H1 (cell line): ENCODE results near the gene VPS37C. TPM values are rescaled to one million over a fixed set of nuclear protein-coding genes. Genes with fewer than 3 reads are reported as not detected.

ENCODE experiments used
- CTCF ChIA-PET: fragments of 300-600 bp; sonication (Branson Sonifier 250); formaldehyde crosslinking; loops from one replicate; lab custom pipeline; 2021; ENCODE audit not compliant: partially characterized antibody; lab: Charles Lee
- POLR2A ChIA-PET: fragments of 300-600 bp; sonication (Branson Sonifier 250); formaldehyde crosslinking; loops from one replicate; lab custom pipeline; 2021; ENCODE audit warnings: inconsistent platforms; ENCODE audit not compliant: partially characterized antibody; lab: Charles Lee
- DNase-seq, 2 experiments: peaks; one replicate each; pipeline versions ENCODE4 v3.0.0 to v3.0.0-alpha.2; 2010 to 2022; ENCODE audit warnings: low spot score in 2 of 2, low read depth in 1 of 2, mixed read lengths in 1 of 2
- FAIRE-seq: peaks from 2 replicates; lab custom pipeline; 2011; peaks lifted over from hg19 to GRCh38; lab: Jason Lieb, UNC
- H2AFZ ChIP-seq: 2 replicates; pipeline ENCODE4 v1.8.1; 2012; ENCODE audit warnings: low read length, inconsistent platforms
- H2AK5ac ChIP-seq: 2 replicates; pipeline ENCODE4 v1.6.1; 2013; ENCODE audit warnings: low read depth, low read length
- H2BK120ac ChIP-seq: replicated peaks from 2 replicates; pipeline ENCODE3; 2013; ENCODE audit warnings: low read depth, low read length, inconsistent platforms
- H2BK12ac ChIP-seq: 2 replicates; pipeline ENCODE4 v1.6.1; 2013; ENCODE audit warnings: low read depth, low read length
- H2BK15ac ChIP-seq: 2 replicates; pipeline ENCODE4 v1.6.1; 2013; ENCODE audit warnings: low read length
- H2BK20ac ChIP-seq: 2 replicates; pipeline ENCODE4 v1.6.1; 2013; ENCODE audit warnings: low read length
- H2BK5ac ChIP-seq: 2 replicates; pipeline ENCODE4 v1.6.1; 2013; ENCODE audit warnings: low read depth, low read length
- H3K14ac ChIP-seq: 2 replicates; pipeline ENCODE4 v1.6.1; 2013; ENCODE audit warnings: inconsistent platforms; ENCODE audit not compliant: insufficient read length
- H3K18ac ChIP-seq: 2 replicates; pipeline ENCODE4 v1.6.1; 2013; ENCODE audit warnings: low read length; ENCODE audit errors: extremely low read depth
- H3K23ac ChIP-seq: 2 replicates; pipeline ENCODE4 v1.6.1; 2013; ENCODE audit warnings: inconsistent platforms; ENCODE audit not compliant: insufficient read length
- H3K23me2 ChIP-seq: 2 replicates; pipeline ENCODE4 v1.6.1; 2013; ENCODE audit warnings: low read depth, low read length
- H3K27ac ChIP-seq: 2 replicates; pipeline ENCODE4 v1.6.1; 2011; ENCODE audit warnings: low read depth, low read length, inconsistent platforms
- H3K27me3 ChIP-seq, 4 experiments: replicated peaks in 1 of 4; 1 replicate in 1 of 4; 2 replicates in 3 of 4; pipeline versions ENCODE4 v1.6.1 to v1.8.1; 2011 to 2013; ENCODE audit warnings: low read length in 3 of 4, mild to moderate bottlenecking in 3 of 4, inconsistent platforms in 2 of 4, mixed read lengths in 2 of 4, moderate library complexity in 1 of 4; ENCODE audit not compliant: control insufficient read depth in 3 of 4, insufficient read depth in 3 of 4; ENCODE audit errors: extremely low read depth in 1 of 4
- H3K36me3 ChIP-seq, 4 experiments: 2 replicates each; pipeline versions ENCODE4 v1.6.1 to v1.8.1; 2011 to 2013; ENCODE audit warnings: mild to moderate bottlenecking in 4 of 4, low read length in 3 of 4, moderate library complexity in 2 of 4, control low read depth in 1 of 4, inconsistent platforms in 1 of 4; ENCODE audit not compliant: insufficient read depth in 4 of 4, control insufficient read depth in 2 of 4
- H3K4ac ChIP-seq: replicated peaks from 2 replicates; pipeline ENCODE3; 2013; ENCODE audit warnings: low read length, low read depth, mixed read lengths, inconsistent platforms; ENCODE audit not compliant: insufficient read length
- H3K4me1 ChIP-seq, 4 experiments: replicated peaks in 1 of 4; 1 replicate in 1 of 4; 2 replicates in 3 of 4; pipeline versions ENCODE4 v1.6.1 to v1.8.1; 2011 to 2013; ENCODE audit warnings: low read length in 3 of 4, inconsistent platforms in 2 of 4, mixed read lengths in 1 of 4; ENCODE audit not compliant: insufficient read depth in 4 of 4, control insufficient read depth in 3 of 4
- H3K4me2 ChIP-seq, 2 experiments: 2 replicates each; pipeline versions ENCODE4 v1.6.1 to v1.8.1; 2011 to 2013; ENCODE audit warnings: low read depth in 2 of 2, low read length in 2 of 2, control low read depth in 1 of 2, inconsistent platforms in 1 of 2, mild to moderate bottlenecking in 1 of 2; ENCODE audit not compliant: insufficient read depth in 1 of 2
- H3K4me3 ChIP-seq, 4 experiments: fragments of 200-600, 300-600 bp in 1 of 4; sonication (generic), shearing (Covaris generic), sonication (Bioruptor Twin) in 1 of 4; 2 replicates each; pipeline versions ENCODE4 v1.5.1 to v1.8.1; 2011 to 2016; ENCODE audit warnings: low read length in 4 of 4, low read depth in 3 of 4, control low read depth in 2 of 4, inconsistent platforms in 2 of 4, mild to moderate bottlenecking in 2 of 4, mixed read lengths in 1 of 4, moderate library complexity in 1 of 4; ENCODE audit not compliant: insufficient read depth in 2 of 4; ENCODE audit errors: extremely low read depth in 1 of 4
- H3K56ac ChIP-seq: replicated peaks from 2 replicates; pipeline ENCODE3; 2013; ENCODE audit warnings: low read depth, mild to moderate bottlenecking, mixed read lengths, low read length, inconsistent platforms; ENCODE audit not compliant: insufficient read length
- H3K79me1 ChIP-seq: 2 replicates; pipeline ENCODE4 v1.6.1; 2013; ENCODE audit warnings: low read depth, low read length, control low read depth
- H3K79me2 ChIP-seq, 2 experiments: 2 replicates each; pipeline versions ENCODE4 v1.6.1 to v1.8.1; 2012 to 2013; ENCODE audit warnings: low read length in 2 of 2, mild to moderate bottlenecking in 2 of 2, inconsistent platforms in 1 of 2; ENCODE audit not compliant: insufficient read depth in 2 of 2, control insufficient read depth in 1 of 2
- H3K9ac ChIP-seq, 4 experiments: replicated peaks in 1 of 4; 1 replicate in 1 of 4; 2 replicates in 3 of 4; pipeline versions ENCODE4 v1.6.1 to v1.8.1; 2011 to 2013; ENCODE audit warnings: low read depth in 3 of 4, low read length in 3 of 4, control low read depth in 2 of 4, mild to moderate bottlenecking in 2 of 4, moderate library complexity in 2 of 4, inconsistent platforms in 1 of 4; ENCODE audit errors: extremely low read depth in 1 of 4
- H3K9me3 ChIP-seq, 2 experiments: 2 replicates each; pipeline versions ENCODE4 v1.6.1 to v1.8.1; 2012 to 2013; ENCODE audit warnings: mild to moderate bottlenecking in 2 of 2, moderate library complexity in 2 of 2, control low read depth in 1 of 2, inconsistent platforms in 1 of 2, low read depth in 1 of 2, low read length in 1 of 2, mixed read lengths in 1 of 2; ENCODE audit not compliant: insufficient read depth in 2 of 2
- H4K20me1 ChIP-seq, 2 experiments: replicated peaks in 1 of 2; 2 replicates each; pipeline versions ENCODE3 to v1.8.1; 2011 to 2013; ENCODE audit warnings: inconsistent platforms in 2 of 2, low read length in 2 of 2, mild to moderate bottlenecking in 1 of 2; ENCODE audit not compliant: insufficient read depth in 2 of 2, control insufficient read depth in 1 of 2
- H4K5ac ChIP-seq: 2 replicates; pipeline ENCODE4 v1.6.1; 2013; ENCODE audit warnings: low read length, low read depth, mixed read lengths, inconsistent platforms; ENCODE audit not compliant: insufficient read length
- H4K8ac ChIP-seq: 2 replicates; pipeline ENCODE4 v1.8.0; 2013; ENCODE audit warnings: mild to moderate bottlenecking, moderate library complexity, low read length, inconsistent platforms; ENCODE audit not compliant: insufficient read depth; ENCODE audit errors: extremely low read depth
- H4K91ac ChIP-seq: replicated peaks from 2 replicates; pipeline ENCODE3; 2013; ENCODE audit warnings: low read length, mixed read lengths, inconsistent platforms; ENCODE audit not compliant: insufficient read length
- ASH2L ChIP-seq: fragments of 200-600, 300-600 bp; sonication (generic); IDR thresholded peaks from one replicate; pipeline ENCODE4 v1.7.1; 2017; ENCODE audit warnings: low read length
- CHD2 ChIP-seq: IDR thresholded peaks from 2 replicates; pipeline ENCODE4 v1.6.1; 2012; ENCODE audit warnings: low read length, improper control_type of control experiment
- CTBP2 ChIP-seq: IDR thresholded peaks from 2 replicates; pipeline ENCODE4 v1.7.0; 2011; ENCODE audit warnings: borderline replicate concordance, mild to moderate bottlenecking, moderate library complexity, mixed read lengths, low read length; ENCODE audit not compliant: insufficient read depth, insufficient read length
- HDAC6 ChIP-seq: IDR thresholded peaks from one replicate; pipeline ENCODE4 v1.7.1; 2012; ENCODE audit warnings: low read depth, mild to moderate bottlenecking, inconsistent platforms, low read length, moderate library complexity
- POLR2AphosphoS5 ChIP-seq: IDR thresholded peaks from 2 replicates; pipeline ENCODE4 v1.6.1; 2011; ENCODE audit warnings: low read depth, low read length
- RBBP5 ChIP-seq: IDR thresholded peaks from 2 replicates; pipeline ENCODE4 v1.7.1; 2012; ENCODE audit warnings: low read depth, mild to moderate bottlenecking, inconsistent platforms, low read length, moderate library complexity, borderline replicate concordance
- RNF2 ChIP-seq: fragments of 200-900, 300-1000 bp; sonication (generic); IDR thresholded peaks from 2 replicates; pipeline ENCODE4 v1.7.1; 2016; ENCODE audit warnings: borderline replicate concordance, low read depth, mild to moderate bottlenecking, antibody characterized with exemption, low read length; ENCODE audit not compliant: poor library complexity, severe bottlenecking; ENCODE audit errors: missing control alignments
- RXRA ChIP-seq: IDR thresholded peaks from 2 replicates; pipeline ENCODE4 v1.6.1; 2011; ENCODE audit warnings: low read depth, mild to moderate bottlenecking, low read length, moderate library complexity; ENCODE audit not compliant: insufficient read depth
- SIX5 ChIP-seq: IDR thresholded peaks from 2 replicates; pipeline ENCODE4 v1.6.1; 2011; ENCODE audit warnings: mild to moderate bottlenecking, low read depth, low read length
- SP4 ChIP-seq: IDR thresholded peaks from 2 replicates; pipeline ENCODE4 v1.6.1; 2012; ENCODE audit warnings: low read length, inconsistent platforms
- TCF12 ChIP-seq: IDR thresholded peaks from 2 replicates; pipeline ENCODE4 v1.6.1; 2011; ENCODE audit warnings: low read depth, mild to moderate bottlenecking, low read length
- YY1 ChIP-seq: IDR thresholded peaks from 2 replicates; pipeline ENCODE4 v1.6.1; 2011; ENCODE audit warnings: low read depth, mild to moderate bottlenecking, low read length
- WGBS, 2 experiments: shearing (Covaris generic) in 1 of 2; methylation state at CpG; one replicate each; pipeline versions ENCODE4 v1.1.6 to v1.1.7; 2013 to 2015; ENCODE audit warnings: low lambda C conversion rate in 2 of 2, mixed read lengths in 2 of 2, inconsistent platforms in 1 of 2, low coverage in 1 of 2, missing lambda C conversion rate in 1 of 2; ENCODE audit not compliant: insufficient replicate concordance in 2 of 2, insufficient coverage in 1 of 2, insufficient read length in 1 of 2; ENCODE audit errors: extremely low coverage in 1 of 2, missing lambda C conversion rate in 1 of 2; 5-methylcytosine and 5-hydroxymethylcytosine counted together
- polyA plus RNA-seq, 7 experiments: library from polyadenylated mRNA; depleted of rRNA in 3 of 7; stranded (reverse) in 5 of 7; unstranded in 2 of 7; fragments of >200 nt in 5 of 7; fragments of 200-250 nt in 2 of 7; gene quantifications; 1 replicate in 5 of 7; 2 replicates in 1 of 7; 4 replicates in 1 of 7; pipeline versions ENCODE4 v1.2.1 to v1.2.3, GENCODE V29; 2011 to 2013; ENCODE audit warnings: missing spikeins in 2 of 7, mixed read lengths in 2 of 7
- total RNA-seq: library from RNA; stranded (reverse); fragmentation: NEBNext Ultra II Directional; extraction: Animal tissue kit (Norgen Biotek cat#: 25700); gene quantifications from 2 replicates; pipeline ENCODE4 v1.2.1, GENCODE V29; 2021
- TF ChIP-seq, protein P1 (sequence below): IDR thresholded peaks from 2 replicates; pipeline ENCODE4 v1.6.1; 2012; ENCODE audit warnings: low read length, inconsistent platforms

VPS37C gene
- total and polyA plus RNA-seq, 2 of the 8 experiments (the other 6 are each of a cell fraction or from before 2014, with no cell fraction given), result 12.9 to 21.0 TPM

GRCh38 chr11:61157743-61158142, 3.5 kb downstream of the VPS37C start:
- Histone ChIP-seq H3K56ac (no peak overlapping the region), H3K9ac (no peak overlapping the region), H3K18ac (no peak overlapping the region), H3K27ac (no peak overlapping the region), H3K9me3 (no peaks in the 10 kb centered on the region), H3K4ac (no peak overlapping the region), H2BK120ac (no peak overlapping the region), H4K91ac (no peak overlapping the region), H3K23me2 (peaks cover 6% of the 10 kb centered on the region), H3K23ac (no peak overlapping the region), H2AK5ac (no peak overlapping the region), H3K4me3 (no peak overlapping the region), H2AFZ (no peak overlapping the region), H3K79me1 (peaks cover 7% of the 10 kb centered on the region; the same call in 1 of the 2 replicates), H2BK5ac (no peak overlapping the region), H3K4me2 (no peak overlapping the region), H4K8ac (no peak overlapping the region), H3K27me3 (no peaks in the 10 kb centered on the region), H4K5ac (no peak overlapping the region), H3K14ac (no peak overlapping the region), H4K20me1 (peaks cover 0 to 4% of the 10 kb centered on the region in 2 experiments), H3K4me1 (peaks cover 2 to 7% (median 3%) of the 10 kb centered on the region in 4 experiments; a peak in 5 of 7 replicates), H3K79me2 (peaks cover 2 to 70% of the 10 kb centered on the region in 2 experiments; a peak in 2 of 4 replicates), H2BK12ac (no peak overlapping the region), H2BK15ac (no peak overlapping the region), H2BK20ac (no peak overlapping the region), H3K36me3 (no peaks in the 10 kb centered on the region)
- FAIRE-seq (no peak), DNase-seq (no peak)
- POLR2A ChIA-PET, result no interaction called here
- 82% methylated on average over 3 of the region's 3 CpGs; no CpG with 5 or more reads in 1 of the 2 experiments for WGBS, 2 experiments
- CTCF ChIA-PET, result interaction anchor here (0.9 to 1.8 kb wide), 4 partner anchors 18 to 29 kb away, joined by 4 to 6 read pairs (median 4); no protein-coding TSS in a partner anchor
- TF ChIP-seq, protein P1, sequence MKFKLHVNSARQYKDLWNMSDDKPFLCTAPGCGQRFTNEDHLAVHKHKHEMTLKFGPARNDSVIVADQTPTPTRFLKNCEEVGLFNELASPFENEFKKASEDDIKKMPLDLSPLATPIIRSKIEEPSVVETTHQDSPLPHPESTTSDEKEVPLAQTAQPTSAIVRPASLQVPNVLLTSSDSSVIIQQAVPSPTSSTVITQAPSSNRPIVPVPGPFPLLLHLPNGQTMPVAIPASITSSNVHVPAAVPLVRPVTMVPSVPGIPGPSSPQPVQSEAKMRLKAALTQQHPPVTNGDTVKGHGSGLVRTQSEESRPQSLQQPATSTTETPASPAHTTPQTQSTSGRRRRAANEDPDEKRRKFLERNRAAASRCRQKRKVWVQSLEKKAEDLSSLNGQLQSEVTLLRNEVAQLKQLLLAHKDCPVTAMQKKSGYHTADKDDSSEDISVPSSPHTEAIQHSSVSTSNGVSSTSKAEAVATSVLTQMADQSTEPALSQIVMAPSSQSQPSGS, result no peak
- TF ChIP-seq RBBP5 (no peak), SP4 (no peak), SIX5 (no peak), CHD2 (no peak), TCF12 (no peak), ASH2L (no peak), RNF2 (no peak), YY1 (no peak), CTBP2 (no peak), POLR2AphosphoS5 (no peak), RXRA (no peak), HDAC6 (no peak)
